ENCODE results near the gene ACTRT2. TPM values are rescaled to one million over a fixed set of nuclear protein-coding genes. Genes with fewer than 3 reads are reported as not detected.

ACTRT2 gene
- polyA plus RNA-seq, 1 donor (not counting 4 experiments of a cell fraction or from before 2014, with no cell fraction given) = not detected

DNA sequence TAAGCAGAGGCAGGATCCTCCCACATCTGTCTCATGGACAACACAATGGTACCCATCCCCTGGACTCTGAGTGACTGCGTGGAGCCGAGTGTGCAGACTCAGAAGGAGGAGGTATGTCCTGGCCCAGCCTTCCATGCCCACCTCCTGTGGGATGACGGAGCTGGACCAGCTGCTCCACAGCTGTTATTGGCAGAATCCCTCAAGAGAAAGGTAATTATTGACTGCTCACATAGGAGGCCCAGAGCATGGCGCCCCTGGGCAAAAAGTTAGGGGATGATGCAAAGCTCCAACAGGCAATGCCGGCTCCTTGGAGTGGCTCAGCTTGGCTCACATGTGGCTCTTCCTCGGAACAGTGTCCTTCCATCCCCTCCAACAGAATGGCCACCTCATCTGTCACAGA lies 12.2 kb upstream of the ACTRT2 start:
- H4K20me1 ChIP-seq (ENCODE audit: control insufficient read depth, extremely low read depth, insufficient read depth, low read length) = no peaks in the 10 kb centered on the region
- no peaks in the 10 kb centered on the region for H3K36me3 ChIP-seq (ENCODE audit: control insufficient read depth in 2 of 2, extremely low read depth in 1 of 2, insufficient read depth in 2 of 2, low read length in 2 of 2)
- no peaks in the 10 kb centered on the region for H3K9me1 ChIP-seq (ENCODE audit: control insufficient read depth, extremely low read depth, insufficient read depth, low read length)
- no peak overlapping the region for H3K27ac ChIP-seq (ENCODE audit: control insufficient read depth, insufficient read depth, low read length)
- no peaks in the 10 kb centered on the region for H3K79me2 ChIP-seq (ENCODE audit: control insufficient read depth, insufficient read depth, low read length)
- no peak overlapping the region for H3K4me3 ChIP-seq (ENCODE audit: control insufficient read depth in 2 of 3, extremely low read depth in 1 of 3, insufficient read depth in 2 of 3, low read depth in 1 of 3, low read length in 3 of 3)
- H2AFZ ChIP-seq (ENCODE audit: control insufficient read depth, low read length) = no peak overlapping the region
- no peaks in the 10 kb centered on the region for H3K4me1 ChIP-seq (ENCODE audit: control insufficient read depth, extremely low read depth, insufficient read depth, low read length)
- TF ChIP-seq, protein P1, sequence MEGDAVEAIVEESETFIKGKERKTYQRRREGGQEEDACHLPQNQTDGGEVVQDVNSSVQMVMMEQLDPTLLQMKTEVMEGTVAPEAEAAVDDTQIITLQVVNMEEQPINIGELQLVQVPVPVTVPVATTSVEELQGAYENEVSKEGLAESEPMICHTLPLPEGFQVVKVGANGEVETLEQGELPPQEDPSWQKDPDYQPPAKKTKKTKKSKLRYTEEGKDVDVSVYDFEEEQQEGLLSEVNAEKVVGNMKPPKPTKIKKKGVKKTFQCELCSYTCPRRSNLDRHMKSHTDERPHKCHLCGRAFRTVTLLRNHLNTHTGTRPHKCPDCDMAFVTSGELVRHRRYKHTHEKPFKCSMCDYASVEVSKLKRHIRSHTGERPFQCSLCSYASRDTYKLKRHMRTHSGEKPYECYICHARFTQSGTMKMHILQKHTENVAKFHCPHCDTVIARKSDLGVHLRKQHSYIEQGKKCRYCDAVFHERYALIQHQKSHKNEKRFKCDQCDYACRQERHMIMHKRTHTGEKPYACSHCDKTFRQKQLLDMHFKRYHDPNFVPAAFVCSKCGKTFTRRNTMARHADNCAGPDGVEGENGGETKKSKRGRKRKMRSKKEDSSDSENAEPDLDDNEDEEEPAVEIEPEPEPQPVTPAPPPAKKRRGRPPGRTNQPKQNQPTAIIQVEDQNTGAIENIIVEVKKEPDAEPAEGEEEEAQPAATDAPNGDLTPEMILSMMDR (optimal IDR thresholded peaks at IDR 0.05 in 1 of 3, IDR thresholded peaks at IDR 0.05 in 1 of 3, conservative IDR thresholded peaks at IDR 0.05 in 1 of 3; ENCODE audit: extremely low read depth in 1 of 3, insufficient read depth in 2 of 3, low read length in 3 of 3) = no peak
- dilution Hi-C loops (cut with MboI; ENCODE audit: extremely low pct_ligation_motif_present, low sequenced_read_pairs) = no loop called here
- no peak overlapping the region for H3K9ac ChIP-seq (ENCODE audit: control insufficient read depth, extremely low read depth, insufficient read depth, low read length)
- peaks cover 4% of the 10 kb centered on the region for H3K9me3 ChIP-seq (ENCODE audit: control insufficient read depth, low read depth, low read length)
- no peak for DNase-seq (ENCODE audit: low read depth, low spot score)
- FAIRE-seq = no peak
- H3K4me2 ChIP-seq (ENCODE audit: control insufficient read depth, extremely low read depth, insufficient read depth, low read depth, low read length) = no peak overlapping the region
- peaks cover 3% of the 10 kb centered on the region for H3K27me3 ChIP-seq (ENCODE audit: control insufficient read depth, extremely low read depth, insufficient read depth, low read length)

DNA sequence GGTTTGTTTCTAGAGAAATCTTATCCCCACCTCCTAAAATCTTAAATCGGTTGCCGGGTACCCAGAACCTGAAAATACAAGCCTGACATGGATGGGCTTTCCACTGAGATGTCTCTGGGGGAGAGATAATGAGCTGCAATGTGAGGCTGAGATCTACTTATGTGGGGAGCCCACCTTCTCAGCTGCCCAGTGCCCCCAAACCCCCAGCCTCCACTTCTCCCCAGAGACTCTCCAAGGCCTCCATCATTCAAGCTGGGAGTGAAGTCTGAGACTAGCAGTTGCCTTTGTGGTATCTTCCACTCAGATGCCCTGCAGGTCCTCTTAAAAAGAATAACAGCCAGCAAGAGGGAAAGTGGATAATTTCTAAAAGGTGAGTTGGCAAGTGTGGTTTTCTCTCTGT lies 11.7 kb upstream of the ACTRT2 start:
- H3K9me1 ChIP-seq (ENCODE audit: control insufficient read depth, extremely low read depth, insufficient read depth, low read length) = no peaks in the 10 kb centered on the region
- H3K79me2 ChIP-seq (ENCODE audit: control insufficient read depth, insufficient read depth, low read length) = no peaks in the 10 kb centered on the region
- no peaks in the 10 kb centered on the region for H4K20me1 ChIP-seq (ENCODE audit: control insufficient read depth, extremely low read depth, insufficient read depth, low read length)
- H3K4me3 ChIP-seq (ENCODE audit: control insufficient read depth in 2 of 3, extremely low read depth in 1 of 3, insufficient read depth in 2 of 3, low read depth in 1 of 3, low read length in 3 of 3) = no peak overlapping the region
- dilution Hi-C loops (cut with MboI; ENCODE audit: extremely low pct_ligation_motif_present, low sequenced_read_pairs) = no loop called here
- no peaks in the 10 kb centered on the region for H3K4me1 ChIP-seq (ENCODE audit: control insufficient read depth, extremely low read depth, insufficient read depth, low read length)
- H3K36me3 ChIP-seq (ENCODE audit: control insufficient read depth in 2 of 2, extremely low read depth in 1 of 2, insufficient read depth in 2 of 2, low read length in 2 of 2) = no peaks in the 10 kb centered on the region
- DNase-seq (ENCODE audit: low read depth, low spot score) (no peak), FAIRE-seq (no peak)
- H3K9ac ChIP-seq (ENCODE audit: control insufficient read depth, extremely low read depth, insufficient read depth, low read length) = no peak overlapping the region
- H2AFZ ChIP-seq (ENCODE audit: control insufficient read depth, low read length) = no peak overlapping the region
- H3K9me3 ChIP-seq (ENCODE audit: control insufficient read depth, low read depth, low read length) = peaks cover 4% of the 10 kb centered on the region
- peaks cover 3% of the 10 kb centered on the region for H3K27me3 ChIP-seq (ENCODE audit: control insufficient read depth, extremely low read depth, insufficient read depth, low read length)
- no peak overlapping the region for H3K27ac ChIP-seq (ENCODE audit: control insufficient read depth, insufficient read depth, low read length)
- no peak overlapping the region for H3K4me2 ChIP-seq (ENCODE audit: control insufficient read depth, extremely low read depth, insufficient read depth, low read depth, low read length)
- TF ChIP-seq, protein P1 (optimal IDR thresholded peaks at IDR 0.05 in 1 of 3, IDR thresholded peaks at IDR 0.05 in 1 of 3, conservative IDR thresholded peaks at IDR 0.05 in 1 of 3; ENCODE audit: extremely low read depth in 1 of 3, insufficient read depth in 2 of 3, low read length in 3 of 3) = no peak
- TF ChIP-seq EZH2 (IDR thresholded peaks at IDR 0.05; ENCODE audit: low read length) = no peak
